ENCODE results near the gene ZDHHC3.

GRCh38 chr3:44896440-44896839 is 79.5 kb downstream of the ZDHHC3 start:
- TF ChIP-seq CTCF (conservative IDR thresholded peaks at IDR 0.05; ENCODE audit: low read depth, low read length) (no peak), EZH2 (IDR thresholded peaks at IDR 0.05; ENCODE audit: borderline replicate concordance, low read depth, low read length, poor library complexity, severe bottlenecking) (no peak)

Measured in A673 (cell line).